ENCODE measurements around the gene ABHD8.

The ABHD8 gene

GRCh38 chr19:17327068-17327653 is 23.9 kb upstream of the ABHD8 start:
- Histone ChIP-seq H3K4me1 (ENCODE audit: control insufficient read depth in 2 of 2, insufficient read depth in 2 of 2, low read length in 2 of 2) (peaks cover 9 to 13% of the 10 kb centered on the region in 2 donors), H3K27ac (ENCODE audit: low read depth in 2 of 2, low read length in 2 of 2) (peak overlapping the region in 1 of 2 donors; percentile 52), H3K4me3 (ENCODE audit: low read length in 2 of 2) (peak overlapping the region in 1 of 2 donors; percentile 48), H3K9me3 (ENCODE audit: control insufficient read depth in 2 of 2, low read length in 2 of 2) (no peaks in the 10 kb centered on the region), H3K9ac (ENCODE audit: low read depth in 1 of 2, low read length in 2 of 2) (peak overlapping the region in 1 of 2 donors; percentile 40), H3K27me3 (ENCODE audit: control insufficient read depth in 2 of 2, insufficient read depth in 2 of 2, low read length in 2 of 2) (peaks cover 2 to 15% of the 10 kb centered on the region in 2 donors), H3K36me3 (ENCODE audit: control insufficient read depth in 2 of 2, insufficient read depth in 2 of 2, low read length in 2 of 2) (no peaks in the 10 kb centered on the region)

- Histone ChIP-seq H3K4me3 (ENCODE audit: low read length in 2 of 2) (no peak overlapping the region), H3K4me1 (ENCODE audit: control insufficient read depth in 2 of 2, insufficient read depth in 2 of 2, low read length in 2 of 2) (peaks cover 9 to 13% of the 10 kb centered on the region in 2 donors), H3K9me3 (ENCODE audit: control insufficient read depth in 2 of 2, low read length in 2 of 2) (no peaks in the 10 kb centered on the region), H3K27ac (ENCODE audit: low read depth in 2 of 2, low read length in 2 of 2) (no peak overlapping the region), H3K9ac (ENCODE audit: low read depth in 1 of 2, low read length in 2 of 2) (no peak overlapping the region), H3K27me3 (ENCODE audit: control insufficient read depth in 2 of 2, insufficient read depth in 2 of 2, low read length in 2 of 2) (peaks cover 2 to 15% of the 10 kb centered on the region in 2 donors), H3K36me3 (ENCODE audit: control insufficient read depth in 2 of 2, insufficient read depth in 2 of 2, low read length in 2 of 2) (peaks cover 0 to 2% of the 10 kb centered on the region in 2 donors)
Observed at GRCh38 chr19:17326595-17326966, 23.4 kb upstream of the ABHD8 start.

GRCh38 chr19:17325881-17326594 is 22.8 kb upstream of the ABHD8 start:
- no peak overlapping the region for H3K27ac ChIP-seq (ENCODE audit: low read depth in 2 of 2, low read length in 2 of 2)
- no peak overlapping the region for H3K9ac ChIP-seq (ENCODE audit: low read depth in 1 of 2, low read length in 2 of 2)
- H3K36me3 ChIP-seq (ENCODE audit: control insufficient read depth in 2 of 2, insufficient read depth in 2 of 2, low read length in 2 of 2), result peaks cover under 1 to 3% of the 10 kb centered on the region in 2 donors
- peaks cover 9 to 13% of the 10 kb centered on the region in 2 donors for H3K4me1 ChIP-seq (ENCODE audit: control insufficient read depth in 2 of 2, insufficient read depth in 2 of 2, low read length in 2 of 2)
- no peak overlapping the region for H3K4me3 ChIP-seq (ENCODE audit: low read length in 2 of 2)
- no peaks in the 10 kb centered on the region for H3K9me3 ChIP-seq (ENCODE audit: control insufficient read depth in 2 of 2, low read length in 2 of 2)
- peaks cover 2 to 15% of the 10 kb centered on the region in 2 donors for H3K27me3 ChIP-seq (ENCODE audit: control insufficient read depth in 2 of 2, insufficient read depth in 2 of 2, low read length in 2 of 2)

- no peaks in the 10 kb centered on the region for H3K9me3 ChIP-seq (ENCODE audit: control insufficient read depth in 2 of 2, low read length in 2 of 2)
- no peak overlapping the region for H3K27ac ChIP-seq (ENCODE audit: low read depth in 2 of 2, low read length in 2 of 2)
- H3K4me3 ChIP-seq (ENCODE audit: low read length in 2 of 2), result no peak overlapping the region
- peaks cover 9 to 10% of the 10 kb centered on the region in 2 donors for H3K36me3 ChIP-seq (ENCODE audit: control insufficient read depth in 2 of 2, insufficient read depth in 2 of 2, low read length in 2 of 2)
- no peak overlapping the region for H3K9ac ChIP-seq (ENCODE audit: low read depth in 1 of 2, low read length in 2 of 2)
- H3K27me3 ChIP-seq (ENCODE audit: control insufficient read depth in 2 of 2, insufficient read depth in 2 of 2, low read length in 2 of 2), result peaks cover 2 to 11% of the 10 kb centered on the region in 2 donors
- H3K4me1 ChIP-seq (ENCODE audit: control insufficient read depth in 2 of 2, insufficient read depth in 2 of 2, low read length in 2 of 2), result peaks cover 9 to 13% of the 10 kb centered on the region in 2 donors
Observed at GRCh38 chr19:17325133-17325532, 21.9 kb upstream of the ABHD8 start.

- peaks cover 13 to 14% of the 10 kb centered on the region in 2 donors for H3K36me3 ChIP-seq (ENCODE audit: control insufficient read depth in 2 of 2, insufficient read depth in 2 of 2, low read length in 2 of 2)
- H3K9me3 ChIP-seq (ENCODE audit: control insufficient read depth in 2 of 2, low read length in 2 of 2), result no peaks in the 10 kb centered on the region
- H3K4me1 ChIP-seq (ENCODE audit: control insufficient read depth in 2 of 2, insufficient read depth in 2 of 2, low read length in 2 of 2), result peaks cover 9 to 13% of the 10 kb centered on the region in 2 donors
- H3K27ac ChIP-seq (ENCODE audit: low read depth in 2 of 2, low read length in 2 of 2), result no peak overlapping the region
- no peak overlapping the region for H3K9ac ChIP-seq (ENCODE audit: low read depth in 1 of 2, low read length in 2 of 2)
- H3K4me3 ChIP-seq (ENCODE audit: low read length in 2 of 2), result no peak overlapping the region
- peaks cover 2 to 6% of the 10 kb centered on the region in 2 donors for H3K27me3 ChIP-seq (ENCODE audit: control insufficient read depth in 2 of 2, insufficient read depth in 2 of 2, low read length in 2 of 2)
Observed at GRCh38 chr19:17324357-17325114, 21.3 kb upstream of the ABHD8 start.

- Histone ChIP-seq H3K9ac (ENCODE audit: low read depth in 1 of 2, low read length in 2 of 2) (no peak overlapping the region), H3K36me3 (ENCODE audit: control insufficient read depth in 2 of 2, insufficient read depth in 2 of 2, low read length in 2 of 2) (peaks cover 13 to 19% of the 10 kb centered on the region in 2 donors), H3K4me3 (ENCODE audit: low read length in 2 of 2) (no peak overlapping the region), H3K27me3 (ENCODE audit: control insufficient read depth in 2 of 2, insufficient read depth in 2 of 2, low read length in 2 of 2) (peaks cover 0 to under 1% of the 10 kb centered on the region in 2 donors), H3K4me1 (ENCODE audit: control insufficient read depth in 2 of 2, insufficient read depth in 2 of 2, low read length in 2 of 2) (peaks cover 5 to 8% of the 10 kb centered on the region in 2 donors), H3K9me3 (ENCODE audit: control insufficient read depth in 2 of 2, low read length in 2 of 2) (no peaks in the 10 kb centered on the region), H3K27ac (ENCODE audit: low read depth in 2 of 2, low read length in 2 of 2) (no peak overlapping the region)
Observed at GRCh38 chr19:17323964-17324332, 20.7 kb upstream of the ABHD8 start.

- no peaks in the 10 kb centered on the region for H3K27me3 ChIP-seq (ENCODE audit: control insufficient read depth in 2 of 2, insufficient read depth in 2 of 2, low read length in 2 of 2)
- no peak overlapping the region for H3K9ac ChIP-seq (ENCODE audit: low read depth in 1 of 2, low read length in 2 of 2)
- H3K4me3 ChIP-seq (ENCODE audit: low read length in 2 of 2), result no peak overlapping the region
- H3K36me3 ChIP-seq (ENCODE audit: control insufficient read depth in 2 of 2, insufficient read depth in 2 of 2, low read length in 2 of 2), result peaks cover 13 to 20% of the 10 kb centered on the region in 2 donors
- H3K9me3 ChIP-seq (ENCODE audit: control insufficient read depth in 2 of 2, low read length in 2 of 2), result no peaks in the 10 kb centered on the region
- no peak overlapping the region for H3K27ac ChIP-seq (ENCODE audit: low read depth in 2 of 2, low read length in 2 of 2)
- peaks cover 2 to 5% of the 10 kb centered on the region in 2 donors for H3K4me1 ChIP-seq (ENCODE audit: control insufficient read depth in 2 of 2, insufficient read depth in 2 of 2, low read length in 2 of 2)
Observed at GRCh38 chr19:17323300-17323963, 20.2 kb upstream of the ABHD8 start.

GRCh38 chr19:17322854-17323253 is 19.6 kb upstream of the ABHD8 start:
- Histone ChIP-seq H3K27ac (ENCODE audit: low read depth in 2 of 2, low read length in 2 of 2) (no peak overlapping the region), H3K4me1 (ENCODE audit: control insufficient read depth in 2 of 2, insufficient read depth in 2 of 2, low read length in 2 of 2) (peaks cover 0 to 2% of the 10 kb centered on the region in 2 donors), H3K4me3 (ENCODE audit: low read length in 2 of 2) (no peak overlapping the region), H3K36me3 (ENCODE audit: control insufficient read depth in 2 of 2, insufficient read depth in 2 of 2, low read length in 2 of 2) (peaks cover 13 to 20% of the 10 kb centered on the region in 2 donors), H3K27me3 (ENCODE audit: control insufficient read depth in 2 of 2, insufficient read depth in 2 of 2, low read length in 2 of 2) (no peaks in the 10 kb centered on the region), H3K9me3 (ENCODE audit: control insufficient read depth in 2 of 2, low read length in 2 of 2) (no peaks in the 10 kb centered on the region), H3K9ac (ENCODE audit: low read depth in 1 of 2, low read length in 2 of 2) (no peak overlapping the region)

GRCh38 chr19:17321655-17322489 is 18.6 kb upstream of the ABHD8 start:
- Histone ChIP-seq H3K27me3 (ENCODE audit: control insufficient read depth in 2 of 2, insufficient read depth in 2 of 2, low read length in 2 of 2) (no peaks in the 10 kb centered on the region), H3K27ac (ENCODE audit: low read depth in 2 of 2, low read length in 2 of 2) (no peak overlapping the region), H3K9me3 (ENCODE audit: control insufficient read depth in 2 of 2, low read length in 2 of 2) (no peaks in the 10 kb centered on the region), H3K4me3 (ENCODE audit: low read length in 2 of 2) (no peak overlapping the region), H3K36me3 (ENCODE audit: control insufficient read depth in 2 of 2, insufficient read depth in 2 of 2, low read length in 2 of 2) (peaks cover 13 to 20% of the 10 kb centered on the region in 2 donors), H3K4me1 (ENCODE audit: control insufficient read depth in 2 of 2, insufficient read depth in 2 of 2, low read length in 2 of 2) (no peaks in the 10 kb centered on the region), H3K9ac (ENCODE audit: low read depth in 1 of 2, low read length in 2 of 2) (no peak overlapping the region)
